Fibroblast of skin of right biceps (primary cell): ENCODE results near the gene ELMOD1.

Source experiments
- DNase-seq: peaks from one replicate; pipeline ENCODE4 v3.0.0-alpha.2; 2013

The ELMOD1 gene

GRCh38 chr11:107691000-107691750, 100.2 kb downstream of the ELMOD1 start:
- peak; percentile 84 for DNase-seq

- DNase-seq, result peak; percentile 65
These were observed 104.5 kb downstream of the ELMOD1 start for GRCh38 chr11:107695446-107695845.

GRCh38 chr11:107696140-107696539, 105.2 kb downstream of the ELMOD1 start:
- DNase-seq, result peak; percentile 96

GRCh38 chr11:107697291-107697690, 106.3 kb downstream of the ELMOD1 start:
- DNase-seq, result no peak

- no peak for DNase-seq
These were observed 108.7 kb downstream of the ELMOD1 start for GRCh38 chr11:107699371-107700285.

- no peak for DNase-seq
These were observed 111.2 kb downstream of the ELMOD1 start for GRCh38 chr11:107702109-107702660.

GRCh38 chr11:107702723-107703122, 111.8 kb downstream of the ELMOD1 start:
- DNase-seq, result no peak

GRCh38 chr11:107704451-107704850, 113.5 kb downstream of the ELMOD1 start:
- peak; percentile 64 for DNase-seq

- DNase-seq, result peak; percentile 92
These were observed 114.1 kb downstream of the ELMOD1 start for GRCh38 chr11:107705027-107705426.

- no peak for DNase-seq
These were observed 115.6 kb downstream of the ELMOD1 start for GRCh38 chr11:107706531-107706930.

GRCh38 chr11:107707215-107707671, 116.3 kb downstream of the ELMOD1 start:
- no peak for DNase-seq

GRCh38 chr11:107707807-107708206, 116.9 kb downstream of the ELMOD1 start:
- no peak for DNase-seq

GRCh38 chr11:107708792-107709191, 117.8 kb downstream of the ELMOD1 start:
- DNase-seq, result no peak

GRCh38 chr11:107710301-107710700, 119.4 kb downstream of the ELMOD1 start:
- DNase-seq, result no peak

- DNase-seq, result no peak
These were observed 121.2 kb downstream of the ELMOD1 start, which contains the start of gene SLN for GRCh38 chr11:107711861-107712755. TSS of gene SLN (minus strand) at chr11:107712056.

- DNase-seq, result no peak
These were observed 122.1 kb downstream of the ELMOD1 start for GRCh38 chr11:107713009-107713408.
